HCT116 (cell line): Measurements from ENCODE around the gene OBSL1. TPM values are rescaled to one million over a fixed set of nuclear protein-coding genes. Genes with fewer than 3 reads are reported as not detected.

Experiments
- ATAC-seq: fragments of 200-7000 bp; cut with Tn5 transposase; 2 replicates; pipeline ENCODE4 v1.9.1; 2020; ENCODE audit warnings: mild to moderate bottlenecking, moderate library complexity
- BruUV-seq: library from RNA; stranded (reverse); fragments of 400-500 nt; replicated peaks from 2 replicates; lab custom pipeline; 2021; lab: Mats Ljungman, UMichigan
- CTCF ChIA-PET: fragments of 300-600 bp; sonication (Branson Sonifier 250); formaldehyde crosslinking; loops from one replicate; lab custom pipeline; 2021; ENCODE audit warnings: antibody characterized with exemption; lab: Charles Lee
- POLR2A ChIA-PET: fragments of 300-600, 350-600 bp; sonication (Branson Sonifier 250); formaldehyde crosslinking; loops from one replicate; lab custom pipeline; 2021; ENCODE audit warnings: antibody characterized with exemption; lab: Charles Lee
- RAD21 ChIA-PET, 2 experiments: fragments of 300-600 bp; sonication (Branson Sonifier 250); formaldehyde crosslinking; loops; one replicate each; lab custom pipeline; 2023; ENCODE audit warnings: low total read pairs in 2 of 2; ENCODE audit not compliant: uncharacterized antibody in 2 of 2, unreplicated experiment in 2 of 2, low non-redundant PET in 1 of 2; lab: Charles Lee
- DNase-seq: peaks from one replicate; pipeline ENCODE4 v3.0.0-alpha.2; 2010; ENCODE audit warnings: low read depth, low spot score
- H2AFZ ChIP-seq: fragments of 200-600 bp; shearing (Covaris generic), sonication (generic); 2 replicates; pipeline ENCODE4 v1.6.1; 2017; ENCODE audit warnings: low read depth, mixed run types, mixed read lengths, antibody characterized with exemption, low read length; ENCODE audit not compliant: poor library complexity, severe bottlenecking
- H3K27ac ChIP-seq: 2 replicates; pipeline ENCODE4 v1.5.1; 2012; ENCODE audit warnings: low read depth, low read length
- H3K27me3 ChIP-seq: fragments of 200-600 bp; sonication (generic); 2 replicates; pipeline ENCODE4 v1.6.1; 2016; ENCODE audit warnings: mixed run types, low read length, mixed read lengths; ENCODE audit not compliant: insufficient read depth
- H3K36me3 ChIP-seq, 2 experiments: fragments of 200-500 bp in 1 of 2; fragments of 200-600 bp in 1 of 2; sonication (Bioruptor generic) in 1 of 2; sonication (generic) in 1 of 2; 2 replicates each; pipeline versions ENCODE4 v1.5.1 to v1.6.1; 2014 to 2016; ENCODE audit warnings: low read length in 2 of 2, inconsistent platforms in 1 of 2, mixed read lengths in 1 of 2, mixed run types in 1 of 2; ENCODE audit not compliant: insufficient read depth in 2 of 2, control insufficient read depth in 1 of 2
- H3K4me1 ChIP-seq, 2 experiments: fragments of 200-600 bp in 1 of 2; sonication (generic) in 1 of 2; 2 replicates each; pipeline versions ENCODE4 v1.5.1 to v1.6.1; 2012 to 2017; ENCODE audit warnings: low read length in 2 of 2, inconsistent platforms in 1 of 2, mild to moderate bottlenecking in 1 of 2, mixed read lengths in 1 of 2, mixed run types in 1 of 2, moderate library complexity in 1 of 2; ENCODE audit not compliant: insufficient read depth in 2 of 2, control insufficient read depth in 1 of 2
- H3K4me2 ChIP-seq: fragments of 200-600 bp; sonication (generic); 2 replicates; pipeline ENCODE4 v1.6.1; 2017; ENCODE audit warnings: mixed run types, low read length, mixed read lengths
- H3K4me3 ChIP-seq, 2 experiments: fragments of 200-600 bp in 1 of 2; sonication (generic) in 1 of 2; replicated peaks in 1 of 2; 2 replicates each; pipeline ENCODE4 v1.5.1; 2011 to 2016; ENCODE audit warnings: low read length in 2 of 2, control low read depth in 1 of 2, low read depth in 1 of 2, mild to moderate bottlenecking in 1 of 2, mixed read lengths in 1 of 2, mixed run types in 1 of 2
- H3K79me2 ChIP-seq: fragments of 200-600 bp; sonication (generic); 2 replicates; pipeline ENCODE4 v1.6.1; 2017; ENCODE audit warnings: mild to moderate bottlenecking, mixed run types, low read length, moderate library complexity, mixed read lengths; ENCODE audit not compliant: insufficient read depth
- H3K9ac ChIP-seq: fragments of 200-600 bp; sonication (generic); 2 replicates; pipeline ENCODE4 v1.6.1; 2016; ENCODE audit warnings: low read length, mixed read lengths
- H3K9me2 ChIP-seq: fragments of 200-600 bp; sonication (generic), shearing (Covaris generic); 2 replicates; pipeline ENCODE4 v1.6.1; 2017; ENCODE audit warnings: mixed run types, mild to moderate bottlenecking, moderate library complexity; ENCODE audit not compliant: insufficient read depth
- H3K9me3 ChIP-seq, 2 experiments: fragments of 200-500 bp in 1 of 2; fragments of 200-600 bp in 1 of 2; sonication (Bioruptor generic) in 1 of 2; sonication (generic) in 1 of 2; 2 replicates each; pipeline ENCODE4 v1.6.1; 2014 to 2017; ENCODE audit warnings: low read length in 2 of 2, mixed read lengths in 2 of 2, inconsistent platforms in 1 of 2, low read depth in 1 of 2, mild to moderate bottlenecking in 1 of 2, mixed run types in 1 of 2, moderate library complexity in 1 of 2; ENCODE audit not compliant: control insufficient read depth in 1 of 2, insufficient read depth in 1 of 2
- H4K20me1 ChIP-seq: fragments of 200-600 bp; sonication (generic), shearing (Covaris generic); 2 replicates; pipeline ENCODE4 v1.6.1; 2017; ENCODE audit warnings: mixed run types, mild to moderate bottlenecking, moderate library complexity; ENCODE audit not compliant: insufficient read depth
- ATF3 ChIP-seq: IDR thresholded peaks from 2 replicates; pipeline ENCODE4 v1.6.1; 2012
- CBX3 ChIP-seq: IDR thresholded peaks from 2 replicates; pipeline ENCODE4 v1.6.1; 2012; ENCODE audit warnings: low read depth
- EZH2phosphoT487 ChIP-seq: fragments of 200-600 bp; IDR thresholded peaks from 2 replicates; pipeline ENCODE4 v1.6.1; 2018; ENCODE audit warnings: antibody characterized with exemption, borderline replicate concordance
- FOSL1 ChIP-seq: IDR thresholded peaks from 2 replicates; pipeline ENCODE4 v1.6.1; 2012; ENCODE audit warnings: low read depth
- JUND ChIP-seq: IDR thresholded peaks from 2 replicates; pipeline ENCODE4 v1.6.1; 2012
- MAX ChIP-seq: IDR thresholded peaks from 2 replicates; pipeline ENCODE4 v1.6.1; 2012
- POLR2A ChIP-seq: IDR thresholded peaks from 2 replicates; pipeline ENCODE4 v1.7.0; 2011; ENCODE audit warnings: borderline replicate concordance; ENCODE audit not compliant: insufficient read depth, insufficient read length; ENCODE audit errors: extremely low read depth
- POLR2AphosphoS5 ChIP-seq: IDR thresholded peaks from 2 replicates; pipeline ENCODE4 v1.6.1; 2011; ENCODE audit warnings: mild to moderate bottlenecking, low read depth, low read length, moderate library complexity
- RAD21 ChIP-seq: IDR thresholded peaks from 2 replicates; pipeline ENCODE4 v1.6.1; 2012; ENCODE audit warnings: low read depth, mild to moderate bottlenecking
- SIN3A ChIP-seq: IDR thresholded peaks from 2 replicates; pipeline ENCODE4 v1.6.1; 2012; ENCODE audit warnings: low read depth
- YY1 ChIP-seq: IDR thresholded peaks from 2 replicates; pipeline ENCODE4 v1.6.1; 2011; ENCODE audit warnings: low read length, low read depth, moderate library complexity, mild to moderate bottlenecking; ENCODE audit not compliant: insufficient replicate concordance; ENCODE audit errors: extremely low read depth
- ZNF274 ChIP-seq: fragments of 200-500 bp; sonication (Bioruptor generic); IDR thresholded peaks from 2 replicates; pipeline ENCODE4 v1.6.1; 2014; ENCODE audit warnings: mild to moderate bottlenecking, low read depth, low read length, inconsistent platforms
- intact Hi-C: fragments of 100-400 bp; cut with micrococcal nuclease; formaldehyde crosslinking; loops from 2 replicates; pipeline ENCODE4 v1.10.0; 2022
- total RNA-seq: library from RNA; stranded (reverse); gene quantifications from one replicate; pipeline ENCODE4 v1.2.1, GENCODE V29; 2021; ENCODE audit not compliant: unreplicated experiment

Gene OBSL1
- total RNA-seq, 1 experiment from 2014 or later, result 45.2 TPM

- ChIA-PET POLR2A (no interaction called here), RAD21 (no interaction called here), CTCF (no interaction called here)
- no peak for ATAC-seq
- H2AFZ ChIP-seq, result no peak overlapping the region
- H3K4me1 ChIP-seq, result peaks cover 0 to 39% of the 10 kb centered on the region in 2 experiments; a peak in 2 of 4 replicates
- TF ChIP-seq POLR2AphosphoS5 (no peak), RAD21 (no peak), JUND (no peak), SIN3A (no peak), FOSL1 (no peak), YY1 (no peak), CBX3 (no peak), ZNF274 (no peak), ATF3 (no peak), EZH2phosphoT487 (no peak), MAX (no peak), POLR2A (no peak)
- peaks cover 6% of the 10 kb centered on the region; the same call in 1 of the 2 replicates for H4K20me1 ChIP-seq
- H3K9me3 ChIP-seq, result no peaks in the 10 kb centered on the region
- peak overlapping the region; percentile 37; the same call in 1 of the 2 replicates for H3K9ac ChIP-seq
- H3K4me3 ChIP-seq, result peak overlapping the region; percentile 49 to 99
- no TSS peak for BruUV-seq
- H3K27ac ChIP-seq, result peak overlapping the region; percentile 19; the same call in 1 of the 2 replicates
- H3K27me3 ChIP-seq, result no peaks in the 10 kb centered on the region
- peak overlapping the region; percentile 98 for H3K4me2 ChIP-seq
- intact Hi-C loops, result loop anchor here (5.0 kb wide), 2 partner anchors 83 to 482 kb away; partner anchors contain the start of genes IHH and SLC4A3
- H3K9me2 ChIP-seq, result no peaks in the 10 kb centered on the region
- H3K79me2 ChIP-seq, result peaks cover 36% of the 10 kb centered on the region
- DNase-seq, result no peak
- H3K36me3 ChIP-seq, result peaks cover 2 to 26% of the 10 kb centered on the region in 2 experiments; a peak in 3 of 4 replicates
These were observed 26.8 kb downstream of the OBSL1 start for GRCh38 chr2:219544567-219544966.
